PC-3 (cell line): ENCODE measurements around the gene CFAP99. TPM values are rescaled to one million over a fixed set of nuclear protein-coding genes. Genes with fewer than 3 reads are reported as not detected.

Experiments used
- ATAC-seq: fragments of 200-7000 bp; cut with Tn5 transposase; 2 replicates; pipeline ENCODE4 v1.9.1; 2020; ENCODE audit warnings: mild to moderate bottlenecking, moderate library complexity
- BruUV-seq: library from RNA; stranded (reverse); fragments of 400-500 nt; replicated peaks from 2 replicates; lab custom pipeline; 2021; lab: Mats Ljungman, UMichigan
- CTCF ChIA-PET: fragments of 300-600 bp; sonication (Branson Sonifier 250); formaldehyde crosslinking; loops from one replicate; lab custom pipeline; 2022; ENCODE audit warnings: antibody characterized with exemption; lab: Charles Lee
- POLR2A ChIA-PET: fragments of 300-600 bp; sonication (Branson Sonifier 250); formaldehyde crosslinking; loops from one replicate; lab custom pipeline; 2022; ENCODE audit warnings: antibody characterized with exemption; ENCODE audit not compliant: unreplicated experiment; lab: Charles Lee
- DNase-seq: peaks from one replicate; pipeline ENCODE4 v3.0.0-alpha.2; 2015
- H2AFZ ChIP-seq: fragments of 300-600 bp; sonication (generic); 2 replicates; pipeline ENCODE4 v1.6.0; 2016; ENCODE audit warnings: antibody characterized with exemption, low read length
- H3F3A ChIP-seq: fragments of 300-600 bp; sonication (generic); one replicate; pipeline ENCODE4 v1.6.0; 2017; ENCODE audit warnings: antibody characterized with exemption, low read length, control low read depth, mild to moderate bottlenecking; ENCODE audit not compliant: unreplicated experiment
- H3K27ac ChIP-seq: fragments of 300-600 bp; sonication (generic); 2 replicates; pipeline ENCODE4 v1.5.1; 2016; ENCODE audit warnings: mild to moderate bottlenecking, low read length
- H3K27me3 ChIP-seq: fragments of 300-600 bp; sonication (generic); 2 replicates; pipeline ENCODE4 v1.6.1; 2016; ENCODE audit warnings: low read length, mixed read lengths
- H3K36me3 ChIP-seq: fragments of 300-600 bp; sonication (generic); 2 replicates; pipeline ENCODE4 v1.6.1; 2016; ENCODE audit warnings: low read depth, mixed run types, low read length, mixed read lengths
- H3K4me1 ChIP-seq: fragments of 300-600 bp; sonication (generic); 2 replicates; pipeline ENCODE4 v1.5.1; 2016; ENCODE audit warnings: low read length; ENCODE audit not compliant: insufficient read depth
- H3K4me2 ChIP-seq: fragments of 300-600 bp; sonication (generic); 2 replicates; pipeline ENCODE4 v1.6.0; 2016; ENCODE audit warnings: low read length
- H3K4me3 ChIP-seq: fragments of 300-600 bp; sonication (generic); 2 replicates; pipeline ENCODE4 v1.5.1; 2016; ENCODE audit warnings: mild to moderate bottlenecking, low read length, mixed read lengths
- H3K79me2 ChIP-seq: fragments of 300-600 bp; sonication (generic); 2 replicates; pipeline ENCODE4 v1.6.1; 2017; ENCODE audit warnings: low read length, mixed read lengths
- H3K9ac ChIP-seq: fragments of 300-600 bp; sonication (generic); 2 replicates; pipeline ENCODE4 v1.6.0; 2016; ENCODE audit warnings: mild to moderate bottlenecking, low read length
- H3K9me2 ChIP-seq: fragments of 300-600 bp; sonication (generic); replicated peaks from 2 replicates; pipeline ENCODE4 v1.6.1; 2016; ENCODE audit warnings: mixed run types, low read length, mixed read lengths
- H3K9me3 ChIP-seq: fragments of 300-600 bp; sonication (generic); 2 replicates; pipeline ENCODE4 v1.6.1; 2016; ENCODE audit warnings: low read length, mixed read lengths
- H4K20me1 ChIP-seq: fragments of 300-600 bp; sonication (generic); 2 replicates; pipeline ENCODE4 v1.6.1; 2016; ENCODE audit warnings: low read length, mixed read lengths
- EZH2 ChIP-seq: fragments of 300-600 bp; sonication (generic); IDR thresholded peaks from one replicate; pipeline ENCODE4 v1.6.1; 2017; ENCODE audit warnings: antibody characterized with exemption, mild to moderate bottlenecking, low read length; ENCODE audit not compliant: unreplicated experiment
- EZH2phosphoT487 ChIP-seq: fragments of 300-600 bp; sonication (generic); IDR thresholded peaks from 2 replicates; pipeline ENCODE4 v1.6.1; 2018; ENCODE audit warnings: mild to moderate bottlenecking, antibody characterized with exemption, low read length, borderline replicate concordance
- intact Hi-C: fragments of 100-400 bp; cut with micrococcal nuclease; formaldehyde crosslinking; loops from 2 replicates; pipeline ENCODE4 v1.9.0; 2023
- total RNA-seq: library from RNA; depleted of rRNA; stranded (reverse); fragments of >200 nt; gene quantifications from 2 replicates; pipeline ENCODE4 v1.2.3, GENCODE V29; 2014
- TF ChIP-seq, protein P1 (sequence below): fragments of 300-600 bp; sonication (generic); conservative IDR thresholded peaks from 2 replicates; pipeline ENCODE4 v1.5.1; 2017; ENCODE audit warnings: antibody characterized with exemption, low read depth, mild to moderate bottlenecking, low read length

CFAP99 gene
- total RNA-seq, 1 experiment from 2014 or later = not detected

DNA sequence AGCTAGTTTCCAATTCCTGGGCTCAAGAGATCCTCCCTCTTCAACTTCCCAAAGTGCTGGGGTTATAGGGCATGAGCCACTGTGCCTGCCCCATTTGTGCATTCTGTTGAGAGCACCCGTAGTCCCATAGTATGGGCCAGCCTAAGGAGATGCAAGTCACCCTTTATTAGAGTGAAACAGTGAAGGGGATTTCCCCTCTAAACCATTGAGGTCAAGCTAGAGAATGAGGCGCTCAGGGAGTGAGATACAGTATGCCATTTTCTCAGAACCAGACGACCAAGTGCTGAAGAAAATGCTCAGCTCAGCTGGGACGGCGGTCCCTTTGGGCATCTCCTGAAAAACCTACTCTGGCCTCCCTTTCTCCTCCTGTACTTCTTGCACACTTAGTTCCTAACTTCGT, 68.9 kb downstream of the CFAP99 start:
- intact Hi-C loops = no loop called here
- BruUV-seq = no TSS peak
- no peaks in the 10 kb centered on the region for H3K27me3 ChIP-seq
- TF ChIP-seq EZH2phosphoT487 (no peak), EZH2 (no peak)
- TF ChIP-seq, protein P1, sequence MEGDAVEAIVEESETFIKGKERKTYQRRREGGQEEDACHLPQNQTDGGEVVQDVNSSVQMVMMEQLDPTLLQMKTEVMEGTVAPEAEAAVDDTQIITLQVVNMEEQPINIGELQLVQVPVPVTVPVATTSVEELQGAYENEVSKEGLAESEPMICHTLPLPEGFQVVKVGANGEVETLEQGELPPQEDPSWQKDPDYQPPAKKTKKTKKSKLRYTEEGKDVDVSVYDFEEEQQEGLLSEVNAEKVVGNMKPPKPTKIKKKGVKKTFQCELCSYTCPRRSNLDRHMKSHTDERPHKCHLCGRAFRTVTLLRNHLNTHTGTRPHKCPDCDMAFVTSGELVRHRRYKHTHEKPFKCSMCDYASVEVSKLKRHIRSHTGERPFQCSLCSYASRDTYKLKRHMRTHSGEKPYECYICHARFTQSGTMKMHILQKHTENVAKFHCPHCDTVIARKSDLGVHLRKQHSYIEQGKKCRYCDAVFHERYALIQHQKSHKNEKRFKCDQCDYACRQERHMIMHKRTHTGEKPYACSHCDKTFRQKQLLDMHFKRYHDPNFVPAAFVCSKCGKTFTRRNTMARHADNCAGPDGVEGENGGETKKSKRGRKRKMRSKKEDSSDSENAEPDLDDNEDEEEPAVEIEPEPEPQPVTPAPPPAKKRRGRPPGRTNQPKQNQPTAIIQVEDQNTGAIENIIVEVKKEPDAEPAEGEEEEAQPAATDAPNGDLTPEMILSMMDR = no peak
- H3F3A ChIP-seq = no peaks in the 10 kb centered on the region
- H2AFZ ChIP-seq = no peak overlapping the region
- H3K27ac ChIP-seq = no peak overlapping the region
- H4K20me1 ChIP-seq = peaks cover 56% of the 10 kb centered on the region
- H3K9me2 ChIP-seq = no peaks in the 10 kb centered on the region
- peaks cover 90% of the 10 kb centered on the region for H3K79me2 ChIP-seq
- H3K4me2 ChIP-seq = no peak overlapping the region
- no peak for DNase-seq
- peaks cover 25% of the 10 kb centered on the region for H3K36me3 ChIP-seq
- no peaks in the 10 kb centered on the region for H3K9me3 ChIP-seq
- POLR2A ChIA-PET = no interaction called here
- H3K4me3 ChIP-seq = no peak overlapping the region
- ATAC-seq = no peak
- no peaks in the 10 kb centered on the region for H3K4me1 ChIP-seq
- no peak overlapping the region for H3K9ac ChIP-seq
- CTCF ChIA-PET = no interaction called here

DNA sequence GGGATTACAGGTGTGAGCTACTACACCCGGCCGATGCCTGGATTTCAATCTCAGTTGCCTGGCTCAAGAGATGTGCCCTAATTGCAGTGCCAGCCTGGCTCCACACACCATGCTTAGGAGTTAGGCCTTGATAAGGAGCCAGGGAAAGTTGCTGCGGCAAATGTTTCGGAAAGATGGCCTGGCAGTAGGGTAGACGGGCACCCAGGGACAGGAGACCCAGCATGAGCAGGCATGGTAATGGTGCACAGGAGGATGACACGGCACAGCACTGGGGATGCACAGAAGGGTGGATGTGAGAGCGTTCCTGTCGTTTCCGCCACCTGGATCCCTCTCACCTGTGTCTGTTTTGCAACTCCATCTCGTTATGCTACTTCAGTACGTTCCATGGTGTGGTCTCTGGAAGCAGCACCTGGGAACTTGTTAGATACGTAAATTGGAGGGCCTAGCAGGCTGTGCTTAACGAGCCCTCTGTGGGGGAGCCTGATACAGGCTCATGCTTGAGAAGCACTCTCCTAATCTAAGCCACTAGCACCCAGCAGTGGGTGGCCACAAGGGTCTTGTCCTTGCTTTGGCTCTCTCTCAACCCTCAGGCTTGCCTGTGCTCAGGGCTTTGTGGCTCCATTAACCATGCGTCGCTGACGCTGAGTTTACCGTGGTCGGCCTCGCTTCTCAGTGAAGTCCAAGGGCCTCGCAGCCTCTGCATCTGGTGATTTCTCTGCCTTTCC, 70.5 kb downstream of the CFAP99 start:
- POLR2A ChIA-PET = no interaction called here
- no peaks in the 10 kb centered on the region for H3K4me1 ChIP-seq
- no peak for DNase-seq
- intact Hi-C loops = no loop called here
- H3K27me3 ChIP-seq = no peaks in the 10 kb centered on the region
- peaks cover 85% of the 10 kb centered on the region for H3K79me2 ChIP-seq
- CTCF ChIA-PET = no interaction called here
- no peak overlapping the region for H3K27ac ChIP-seq
- H3F3A ChIP-seq = no peaks in the 10 kb centered on the region
- H3K9me3 ChIP-seq = no peaks in the 10 kb centered on the region
- H4K20me1 ChIP-seq = peaks cover 51% of the 10 kb centered on the region; the same call in 1 of the 2 replicates
- no peak overlapping the region for H3K9ac ChIP-seq
- no peak for ATAC-seq
- BruUV-seq = no TSS peak
- no peak for TF ChIP-seq EZH2phosphoT487
- TF ChIP-seq, protein P1 = no peak
- TF ChIP-seq EZH2 = no peak
- H2AFZ ChIP-seq = no peak overlapping the region
- no peak overlapping the region for H3K4me3 ChIP-seq
- H3K4me2 ChIP-seq = no peak overlapping the region
- H3K36me3 ChIP-seq = peaks cover 27% of the 10 kb centered on the region
- no peaks in the 10 kb centered on the region for H3K9me2 ChIP-seq

DNA sequence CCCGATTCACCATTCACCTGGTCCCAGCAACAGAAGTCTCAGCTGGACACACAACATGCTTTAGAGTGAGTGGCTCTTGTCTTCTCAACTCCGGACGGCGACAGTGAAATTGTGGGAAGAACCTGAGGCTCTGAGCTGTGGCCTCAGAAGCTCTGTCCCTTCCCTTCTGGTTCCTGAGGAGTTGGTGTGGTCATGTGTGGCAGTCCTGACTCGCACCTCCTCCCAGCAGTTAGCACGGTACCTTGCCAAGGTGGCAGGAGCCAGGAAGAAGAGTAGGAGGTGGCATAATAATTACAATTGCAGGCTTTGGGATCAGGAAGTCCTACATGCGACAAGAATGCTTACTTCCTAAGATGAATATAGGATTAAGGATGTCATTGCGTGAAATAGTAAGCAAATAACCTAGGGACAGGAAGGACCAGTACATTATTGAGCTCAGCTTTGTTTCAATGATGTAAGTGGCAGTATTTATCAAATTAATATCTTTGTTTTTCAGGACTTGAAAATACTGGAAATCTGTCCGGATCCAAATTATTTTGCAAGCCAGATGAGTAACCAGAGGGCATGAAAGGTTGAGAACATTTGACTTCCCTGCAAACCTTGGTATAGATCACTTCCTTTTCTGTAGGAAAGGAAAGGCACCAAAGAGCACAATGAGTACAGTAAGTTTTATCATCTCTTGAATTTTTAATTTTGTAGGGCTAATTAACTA, 71.2 kb downstream of the CFAP99 start:
- no TSS peak for BruUV-seq
- ChIA-PET POLR2A (no interaction called here), CTCF (no interaction called here)
- Histone ChIP-seq H3K36me3 (peaks cover 27% of the 10 kb centered on the region), H2AFZ (no peak overlapping the region), H3K9me2 (no peaks in the 10 kb centered on the region), H4K20me1 (peaks cover 44% of the 10 kb centered on the region; the same call in 1 of the 2 replicates), H3K4me3 (no peak overlapping the region), H3K79me2 (peaks cover 79% of the 10 kb centered on the region), H3K27me3 (no peaks in the 10 kb centered on the region), H3K27ac (no peak overlapping the region), H3F3A (no peaks in the 10 kb centered on the region), H3K4me2 (no peak overlapping the region), H3K9me3 (no peaks in the 10 kb centered on the region), H3K9ac (no peak overlapping the region), H3K4me1 (no peaks in the 10 kb centered on the region)
- no peak for DNase-seq
- TF ChIP-seq EZH2 (no peak), EZH2phosphoT487 (no peak)
- TF ChIP-seq, protein P1 = no peak
- intact Hi-C loops = no loop called here
- ATAC-seq = no peak
